ENCODE data around the gene KRT38.

KRT38 gene

DNA sequence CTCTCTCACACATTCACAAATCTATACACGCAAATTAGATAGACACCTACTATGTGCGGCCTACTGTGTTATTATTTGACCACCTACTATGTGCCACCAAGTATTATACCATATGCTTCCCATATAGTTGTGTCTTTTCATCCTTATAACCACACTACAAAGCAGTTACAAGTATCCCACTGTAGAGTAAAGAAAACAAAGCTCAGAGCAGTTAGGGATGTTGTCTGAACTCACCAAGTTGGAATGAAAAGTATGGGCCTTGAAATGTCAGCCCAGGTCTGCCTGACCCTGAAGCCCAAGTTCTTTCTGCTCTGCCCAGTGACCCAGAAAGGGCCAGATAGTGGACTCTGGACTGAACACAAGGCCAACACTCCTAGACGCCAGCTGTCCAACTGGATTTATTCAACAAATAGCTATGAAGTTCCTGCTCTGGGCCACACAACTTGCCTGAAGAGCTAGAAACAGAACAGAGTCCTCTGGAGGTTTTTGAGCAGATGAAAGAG, 24.9 kb downstream of the KRT38 start:
- TF ChIP-seq, protein P1, sequence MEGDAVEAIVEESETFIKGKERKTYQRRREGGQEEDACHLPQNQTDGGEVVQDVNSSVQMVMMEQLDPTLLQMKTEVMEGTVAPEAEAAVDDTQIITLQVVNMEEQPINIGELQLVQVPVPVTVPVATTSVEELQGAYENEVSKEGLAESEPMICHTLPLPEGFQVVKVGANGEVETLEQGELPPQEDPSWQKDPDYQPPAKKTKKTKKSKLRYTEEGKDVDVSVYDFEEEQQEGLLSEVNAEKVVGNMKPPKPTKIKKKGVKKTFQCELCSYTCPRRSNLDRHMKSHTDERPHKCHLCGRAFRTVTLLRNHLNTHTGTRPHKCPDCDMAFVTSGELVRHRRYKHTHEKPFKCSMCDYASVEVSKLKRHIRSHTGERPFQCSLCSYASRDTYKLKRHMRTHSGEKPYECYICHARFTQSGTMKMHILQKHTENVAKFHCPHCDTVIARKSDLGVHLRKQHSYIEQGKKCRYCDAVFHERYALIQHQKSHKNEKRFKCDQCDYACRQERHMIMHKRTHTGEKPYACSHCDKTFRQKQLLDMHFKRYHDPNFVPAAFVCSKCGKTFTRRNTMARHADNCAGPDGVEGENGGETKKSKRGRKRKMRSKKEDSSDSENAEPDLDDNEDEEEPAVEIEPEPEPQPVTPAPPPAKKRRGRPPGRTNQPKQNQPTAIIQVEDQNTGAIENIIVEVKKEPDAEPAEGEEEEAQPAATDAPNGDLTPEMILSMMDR (IDR thresholded peaks at IDR 0.05; ENCODE audit: low read depth, low read length): no peak
- H3K27ac ChIP-seq: no peak overlapping the region
- H3K4me3 ChIP-seq (ENCODE audit: low read depth, low read length): no peak overlapping the region
- peaks cover 100% of the 10 kb centered on the region for H3K27me3 ChIP-seq (ENCODE audit: insufficient read depth, low read depth, severe bottlenecking)
- no peak for DNase-seq
- H3K36me3 ChIP-seq: no peaks in the 10 kb centered on the region
- peaks cover 12% of the 10 kb centered on the region for H3K9me3 ChIP-seq (ENCODE audit: severe bottlenecking)

DNA sequence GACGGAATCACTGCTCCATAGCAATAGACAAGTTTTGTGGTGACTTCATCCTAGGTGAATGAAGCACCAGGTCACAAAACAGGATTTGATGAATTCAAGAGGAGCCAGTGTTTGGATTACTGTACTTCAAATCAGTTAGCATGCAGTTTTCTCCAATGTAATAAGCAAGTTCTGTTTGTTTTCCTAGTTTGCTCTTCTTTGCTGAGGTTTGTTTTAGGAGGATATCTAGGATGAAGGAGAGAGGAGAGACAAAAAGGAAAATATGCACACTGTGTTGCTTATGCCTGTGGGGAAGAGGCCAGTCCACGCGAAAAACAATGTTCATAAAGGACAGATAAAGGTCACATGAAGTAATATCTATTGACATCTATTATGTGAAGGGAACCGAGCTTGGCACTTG, 25.4 kb downstream of the KRT38 start:
- TF ChIP-seq, protein P1 (IDR thresholded peaks at IDR 0.05; ENCODE audit: low read depth, low read length): no peak
- H3K36me3 ChIP-seq: no peaks in the 10 kb centered on the region
- H3K27me3 ChIP-seq (ENCODE audit: insufficient read depth, low read depth, severe bottlenecking): peaks cover 100% of the 10 kb centered on the region
- DNase-seq: no peak
- H3K9me3 ChIP-seq (ENCODE audit: severe bottlenecking): peaks cover 12% of the 10 kb centered on the region
- H3K4me3 ChIP-seq (ENCODE audit: low read depth, low read length): no peak overlapping the region
- no peak overlapping the region for H3K27ac ChIP-seq

DNA sequence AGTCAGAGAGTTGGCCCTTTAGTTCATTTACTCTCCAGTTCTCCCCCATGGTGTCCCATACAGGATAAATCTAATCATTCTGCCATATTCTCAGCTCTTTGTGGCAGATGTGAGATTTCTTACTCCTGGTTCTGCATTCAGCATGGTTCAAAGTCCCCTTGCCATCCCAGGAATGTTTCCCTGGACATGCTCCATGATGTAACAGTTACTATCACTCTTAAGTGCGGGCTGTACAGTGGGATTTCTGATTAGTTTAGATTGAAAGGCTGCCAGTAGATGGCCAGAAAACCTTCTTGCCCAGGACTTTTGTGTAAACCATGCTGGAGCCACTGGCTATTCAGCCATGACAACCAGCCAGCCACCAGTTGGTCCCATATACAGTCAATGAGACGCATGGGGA, 26.8 kb downstream of the KRT38 start:
- DNase-seq: no peak

DNA sequence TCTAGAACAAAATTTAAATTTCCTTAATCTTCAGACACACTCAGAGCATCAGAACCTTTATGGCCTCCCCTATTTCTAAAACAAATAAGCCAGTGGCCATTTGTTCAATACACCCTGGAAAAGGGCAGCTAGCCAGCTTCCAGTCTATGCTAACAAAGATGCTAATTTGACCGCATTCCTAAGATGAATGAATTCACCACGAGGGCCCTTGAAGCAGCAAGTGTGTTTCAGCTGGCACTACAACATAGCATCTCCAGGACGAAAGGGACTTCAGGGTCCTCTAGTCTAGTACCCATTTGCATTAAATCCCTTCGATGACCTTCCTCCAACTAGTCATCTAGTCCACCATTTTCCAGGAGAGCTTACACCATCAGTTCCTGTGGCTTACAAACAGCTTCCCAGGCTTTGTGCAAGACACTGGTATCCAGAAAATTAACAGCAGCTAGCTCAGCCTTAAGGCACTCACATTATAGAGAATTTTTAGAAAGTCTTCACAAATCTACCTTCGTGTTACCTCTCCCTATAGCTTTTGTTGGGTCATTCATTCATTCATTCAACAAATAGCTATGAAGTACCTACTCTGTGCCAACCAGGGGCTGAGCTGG, 27.3 kb downstream of the KRT38 start:
- Histone ChIP-seq H3K27ac (no peak overlapping the region), H3K27me3 (ENCODE audit: insufficient read depth, low read depth, severe bottlenecking) (peaks cover 100% of the 10 kb centered on the region), H3K4me3 (ENCODE audit: low read depth, low read length) (no peak overlapping the region), H3K36me3 (no peaks in the 10 kb centered on the region), H3K9me3 (ENCODE audit: severe bottlenecking) (peaks cover 9% of the 10 kb centered on the region)
- TF ChIP-seq, protein P1 (IDR thresholded peaks at IDR 0.05; ENCODE audit: low read depth, low read length): no peak
- no peak for DNase-seq

More for the DNA sequence above, 26.8 kb downstream of the KRT38 start:
- Histone ChIP-seq H3K9me3 (ENCODE audit: severe bottlenecking) (peaks cover 9% of the 10 kb centered on the region), H3K36me3 (no peaks in the 10 kb centered on the region), H3K27me3 (ENCODE audit: insufficient read depth, low read depth, severe bottlenecking) (peaks cover 100% of the 10 kb centered on the region), H3K4me3 (ENCODE audit: low read depth, low read length) (no peak overlapping the region), H3K27ac (no peak overlapping the region)
- TF ChIP-seq, protein P1 (IDR thresholded peaks at IDR 0.05; ENCODE audit: low read depth, low read length): no peak

DNA sequence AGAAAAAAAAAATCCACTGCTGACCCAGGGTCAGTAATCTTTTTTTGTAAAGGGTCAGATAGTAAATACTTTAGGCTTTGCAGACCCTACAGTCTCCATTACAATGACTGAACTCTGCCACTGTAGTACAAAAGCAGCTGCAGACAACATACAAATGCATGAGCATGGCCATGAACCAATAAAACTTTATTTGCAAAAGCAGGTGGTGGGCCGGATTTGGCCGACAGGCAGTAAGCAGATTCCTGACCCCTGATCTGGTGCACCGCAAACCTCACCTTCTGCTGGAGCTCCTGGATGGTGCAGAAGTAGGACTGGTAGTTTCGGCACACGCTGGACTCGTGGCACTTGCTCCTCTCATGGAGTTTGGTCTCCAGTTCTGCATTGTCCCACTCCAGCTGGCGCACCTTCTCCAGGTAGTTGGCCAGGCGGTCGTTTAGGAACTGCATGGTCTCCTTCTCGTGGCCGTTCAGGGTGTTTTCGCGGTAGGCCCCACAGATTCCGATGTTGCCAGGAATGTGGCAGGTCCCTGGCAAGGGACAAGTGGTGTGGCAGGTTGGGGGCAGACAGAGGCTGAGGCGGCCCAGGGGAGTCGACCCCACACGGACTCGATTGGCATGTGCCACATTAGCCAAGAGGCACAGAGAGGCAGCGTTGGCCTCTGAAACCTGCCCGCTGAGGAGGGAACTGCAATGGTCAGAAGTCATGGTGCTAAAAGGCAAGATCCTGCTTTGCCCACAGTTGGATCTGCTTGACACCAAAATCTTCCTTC, 29.5 kb downstream of the KRT38 start:
- H3K27ac ChIP-seq: no peak overlapping the region
- H3K36me3 ChIP-seq: no peaks in the 10 kb centered on the region
- H3K4me3 ChIP-seq (ENCODE audit: low read depth, low read length): no peak overlapping the region
- peaks cover 100% of the 10 kb centered on the region for H3K27me3 ChIP-seq (ENCODE audit: insufficient read depth, low read depth, severe bottlenecking)
- TF ChIP-seq, protein P1 (IDR thresholded peaks at IDR 0.05; ENCODE audit: low read depth, low read length): no peak
- DNase-seq: no peak
- H3K9me3 ChIP-seq (ENCODE audit: severe bottlenecking): peaks cover 9% of the 10 kb centered on the region

Measured in WERI-Rb-1 (cell line).